NCI-H510A (cell line): ENCODE results near the gene APOL6.
"Not testable (repeated sequence)": the region's sequence is repeated elsewhere in the genome, so short reads cannot be mapped to it uniquely, and the experiment has no call there.

ENCODE experiments used
- DNase-seq: peaks from one replicate; lab custom pipeline; 2025; lab: John Stamatoyannopoulos, UW

Gene APOL6

GRCh38 chr22:35637254-35637653 is 11.0 kb upstream of the APOL6 start:
- DNase-seq = no peak

GRCh38 chr22:35638001-35638400 is 10.2 kb upstream of the APOL6 start:
- no peak for DNase-seq

- DNase-seq = no peak
These were observed 9.8 kb upstream of the APOL6 start for GRCh38 chr22:35638410-35638809.

DNA sequence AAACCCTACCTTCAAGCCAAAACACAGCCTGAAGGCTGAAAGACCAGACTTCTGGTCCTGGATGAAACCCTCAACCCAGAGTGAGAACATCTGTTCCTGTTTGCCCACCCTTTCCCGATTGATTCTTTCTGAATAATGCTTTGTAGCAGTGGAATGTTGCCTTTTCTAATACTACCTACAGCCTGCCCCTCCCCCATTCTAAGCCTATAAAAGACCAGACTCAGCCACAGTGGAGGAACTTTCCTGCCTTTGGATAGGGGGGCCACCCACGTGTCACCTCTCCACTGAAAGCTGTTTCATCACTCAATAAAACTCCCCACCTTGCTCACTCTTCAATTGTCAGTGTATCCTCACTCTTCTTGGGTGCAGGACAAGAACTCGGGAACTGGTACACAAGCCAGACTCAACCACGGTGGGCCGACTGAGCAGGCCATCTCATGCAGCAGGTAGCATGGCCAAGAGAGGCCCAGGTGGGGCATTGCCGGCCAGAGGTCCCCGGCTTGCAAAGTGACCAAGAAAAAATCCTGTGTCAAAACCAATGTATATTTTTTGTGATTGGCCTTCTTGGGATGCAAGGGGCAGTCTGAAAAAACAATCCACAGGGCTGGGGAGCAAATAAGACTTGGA is 6.6 kb upstream of the APOL6 start:
- DNase-seq = no peak

- no peak for DNase-seq
These were observed 5.9 kb upstream of the APOL6 start for GRCh38 chr22:35642305-35642741.

GRCh38 chr22:35643991-35644390 is 4.3 kb upstream of the APOL6 start:
- DNase-seq = no peak

DNA sequence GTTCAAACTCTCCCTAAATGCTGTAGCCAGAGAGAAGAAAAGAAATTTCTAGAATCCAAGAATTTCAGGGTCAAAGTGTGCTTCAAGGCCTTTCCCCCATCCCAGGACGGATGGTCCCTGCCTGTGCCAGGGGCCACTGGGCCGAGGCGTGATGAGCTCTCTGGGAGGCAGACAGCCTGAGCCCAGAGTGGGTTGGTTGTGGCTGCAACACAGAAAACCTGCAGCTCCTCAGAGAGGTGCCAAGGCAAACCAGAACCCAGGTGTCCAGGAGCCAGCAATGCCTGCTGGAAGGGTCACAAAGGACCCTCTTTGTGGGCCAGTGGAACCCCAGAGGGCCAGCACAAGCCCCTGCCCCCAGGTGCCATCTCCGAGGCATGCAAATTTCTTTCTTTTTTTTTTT is 2.6 kb upstream of the APOL6 start:
- no peak for DNase-seq

GRCh38 chr22:35649026-35649553 is 844 bp downstream of the APOL6 start:
- DNase-seq = no peak

DNA sequence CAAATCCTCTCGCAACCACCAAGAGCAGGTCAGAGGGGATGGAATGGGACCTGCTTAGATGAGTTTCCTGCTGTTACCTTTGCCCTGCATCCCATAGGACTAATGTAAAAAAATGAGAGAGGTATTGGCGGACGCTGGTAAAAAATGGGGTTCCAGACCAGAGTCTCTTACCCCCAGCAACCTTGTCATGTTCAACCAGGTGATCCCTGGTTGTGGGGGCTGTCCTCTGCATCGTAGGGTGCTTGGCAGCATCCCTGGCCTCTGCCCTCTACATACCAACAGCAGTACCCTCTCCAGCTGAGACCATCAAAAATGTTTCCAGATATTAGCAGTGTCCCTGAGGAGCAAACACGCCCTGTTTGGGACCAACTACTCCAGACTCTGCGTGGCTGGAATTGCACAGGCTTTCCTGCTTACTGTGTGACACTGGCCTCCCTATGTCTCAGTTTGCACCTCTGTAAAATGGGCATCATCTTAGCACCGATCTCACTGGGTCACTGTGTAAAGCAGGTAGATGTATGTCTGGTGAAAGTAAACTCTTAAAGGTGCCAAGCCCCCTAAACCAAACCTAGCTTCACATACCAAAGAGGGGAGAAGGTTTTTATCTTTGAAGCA is 1.5 kb downstream of the APOL6 start:
- DNase-seq = no peak

DNA sequence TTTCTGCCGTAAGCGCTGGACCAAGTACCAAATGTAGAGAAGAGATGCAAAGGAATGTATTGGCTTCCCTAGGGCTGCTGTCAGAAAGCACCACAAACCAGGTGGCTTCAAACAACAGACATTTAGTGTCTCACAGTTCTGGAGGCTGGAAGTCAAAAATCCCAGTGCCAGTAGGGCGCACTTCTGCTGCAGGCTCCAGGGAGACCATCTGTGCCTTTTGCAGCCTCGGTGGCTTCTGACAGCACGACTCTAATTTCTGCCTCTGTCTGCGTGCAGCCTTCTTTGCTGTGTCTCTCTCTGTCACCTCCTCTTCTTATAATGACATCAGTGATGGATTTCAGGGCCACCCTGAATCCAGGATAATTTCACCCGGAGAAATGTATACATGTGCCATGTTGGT is 2.8 kb downstream of the APOL6 start:
- no peak for DNase-seq

- no peak for DNase-seq
These were observed 5.6 kb downstream of the APOL6 start for GRCh38 chr22:35653824-35654223.

DNA sequence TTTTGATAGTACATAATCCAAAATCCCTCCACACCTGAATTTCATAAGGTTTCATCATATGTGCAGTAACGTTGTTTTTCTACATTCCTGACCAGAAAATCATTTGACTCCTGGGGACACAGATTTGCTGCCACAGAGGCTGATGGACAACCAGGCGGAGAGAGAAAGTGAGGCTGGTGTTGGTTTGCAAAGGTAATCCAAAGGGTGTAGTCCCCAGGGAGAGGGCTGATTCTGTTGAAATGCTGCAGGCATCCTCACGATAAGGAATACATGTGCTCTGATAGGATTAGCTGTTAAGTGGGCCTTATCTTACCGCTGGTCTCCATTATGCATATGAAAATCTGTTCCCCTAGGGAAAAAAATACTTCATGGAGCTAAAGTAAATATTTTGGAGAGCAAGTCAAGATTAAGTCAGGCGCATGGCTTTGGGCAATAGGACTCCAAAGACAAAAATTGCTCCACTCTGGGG is 8.1 kb downstream of the APOL6 start:
- DNase-seq = no peak

GRCh38 chr22:35657571-35658312 is 9.5 kb downstream of the APOL6 start:
- DNase-seq = no peak

- no peak for DNase-seq
These were observed 12.3 kb downstream of the APOL6 start for GRCh38 chr22:35660291-35661127.

DNA sequence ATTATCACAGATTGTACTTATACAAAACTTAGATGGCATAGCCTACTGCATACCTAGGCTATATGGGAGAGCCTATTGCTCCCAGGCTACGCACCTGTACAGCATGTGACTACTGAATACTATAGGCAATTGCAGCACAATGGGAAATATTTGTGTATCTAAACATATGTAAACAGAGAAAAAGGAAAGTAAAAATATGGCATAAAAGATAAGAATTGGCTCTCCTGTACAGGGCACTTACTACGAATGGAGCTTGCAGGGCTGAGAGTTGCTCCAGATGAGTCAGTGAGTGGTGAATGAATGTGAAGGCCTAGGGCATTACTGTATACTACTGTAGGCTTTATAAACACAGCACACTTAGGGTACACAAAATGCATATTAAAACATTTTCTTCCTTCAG is 13.2 kb downstream of the APOL6 start:
- DNase-seq = no peak

DNA sequence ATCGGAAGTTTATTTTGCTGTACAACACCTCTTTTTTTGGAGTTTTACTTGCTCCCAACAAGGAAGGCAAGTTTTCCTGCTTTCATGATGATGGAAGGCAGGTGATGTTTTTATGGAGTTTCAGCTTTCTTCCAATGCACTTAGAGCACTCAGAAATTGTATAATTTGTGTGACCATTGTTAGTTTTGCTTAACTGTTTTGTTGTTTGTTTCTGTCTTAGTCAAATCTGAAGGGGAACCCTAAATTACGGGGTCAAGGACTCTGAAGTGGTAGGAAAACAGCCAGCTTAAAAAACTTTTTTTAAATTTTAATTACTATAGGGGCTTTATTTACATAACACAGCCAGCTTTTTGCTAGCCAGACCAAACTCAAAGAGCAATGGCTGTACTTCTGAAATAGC is 14.7 kb downstream of the APOL6 start:
- DNase-seq = no peak

DNA sequence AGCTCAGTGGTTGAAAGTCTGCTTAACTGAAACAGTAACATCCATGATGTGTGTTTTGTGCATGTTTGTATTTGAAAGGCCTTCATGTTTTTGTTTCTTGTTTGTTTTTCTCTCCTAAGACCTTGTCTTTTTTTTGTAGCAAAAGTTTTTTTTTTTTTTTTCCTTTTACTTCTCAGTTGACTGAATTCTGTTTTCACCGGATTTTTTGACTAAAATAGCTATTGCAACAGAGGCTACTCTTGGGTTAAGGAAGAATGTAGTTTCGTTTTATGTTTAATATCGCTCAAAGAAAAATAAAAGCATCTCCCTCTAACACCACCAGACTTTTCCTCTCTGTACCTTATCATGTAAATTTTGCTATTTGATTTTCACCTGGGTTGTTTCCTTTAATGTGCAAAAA is 15.1 kb downstream of the APOL6 start:
- DNase-seq = no peak

DNA sequence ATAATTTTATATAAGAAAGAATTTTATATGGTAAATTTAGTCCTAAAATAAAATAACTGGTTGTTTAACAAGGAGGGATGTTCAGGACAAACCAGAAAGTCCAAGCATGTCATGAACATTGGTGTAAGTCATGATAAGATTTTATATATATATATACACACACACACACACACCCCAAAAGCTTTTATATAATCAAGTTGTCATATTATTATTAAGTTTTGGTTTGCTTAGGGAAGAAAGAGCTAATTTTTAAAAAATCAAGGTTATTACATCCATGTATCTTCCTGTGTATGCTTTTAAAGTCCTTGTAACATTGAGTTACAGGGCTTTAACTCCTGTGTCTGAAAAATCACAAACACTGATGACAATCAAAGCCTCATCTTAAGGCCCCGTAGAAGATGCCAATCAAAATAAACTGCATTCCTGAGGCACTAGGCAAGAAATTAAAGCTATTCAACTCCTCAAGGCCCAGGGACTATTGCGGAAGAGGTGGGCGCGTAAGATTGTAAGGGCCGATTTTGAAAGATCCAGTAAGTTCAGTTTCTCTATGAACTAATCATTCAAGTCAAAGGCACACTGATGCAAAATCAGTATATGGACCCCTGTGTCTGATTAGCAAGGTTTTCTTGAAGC is 16.8 kb downstream of the APOL6 start:
- no peak for DNase-seq

- DNase-seq = not testable (repeated sequence)
These were observed 18.5 kb downstream of the APOL6 start for GRCh38 chr22:35666699-35667098.

GRCh38 chr22:35674335-35674734 is 26.1 kb downstream of the APOL6 start:
- DNase-seq = no peak

DNA sequence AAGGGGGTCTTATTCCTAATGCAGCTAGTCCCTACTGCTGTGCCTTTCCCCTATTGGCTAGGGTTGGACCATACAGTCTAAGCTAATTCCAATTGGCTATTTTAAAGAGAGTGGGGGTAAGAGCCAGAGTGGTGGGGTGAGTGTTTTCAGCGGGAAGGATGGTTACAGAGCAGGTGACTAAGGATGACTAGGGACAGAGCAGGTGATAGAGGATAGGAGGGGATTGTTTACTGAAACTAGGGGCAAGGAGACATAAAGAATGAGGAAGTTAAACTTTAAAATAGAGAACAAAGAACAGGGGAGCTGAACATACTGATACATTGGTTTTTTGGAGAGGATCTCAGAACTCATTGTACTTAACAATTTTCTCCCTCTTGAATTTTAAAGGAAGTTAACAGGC is 27.8 kb downstream of the APOL6 start:
- DNase-seq = not testable (repeated sequence)
